HG03135 (cell line): ENCODE data around the gene SCRN2.

Experiments used
- ATAC-seq: cut with Tn5 transposase; IDR thresholded peaks from one replicate; pipeline ENCODE4 v1.9.1; 2021; ENCODE audit warnings: mild to moderate bottlenecking, moderate library complexity; ENCODE audit not compliant: unreplicated experiment

The SCRN2 gene

DNA sequence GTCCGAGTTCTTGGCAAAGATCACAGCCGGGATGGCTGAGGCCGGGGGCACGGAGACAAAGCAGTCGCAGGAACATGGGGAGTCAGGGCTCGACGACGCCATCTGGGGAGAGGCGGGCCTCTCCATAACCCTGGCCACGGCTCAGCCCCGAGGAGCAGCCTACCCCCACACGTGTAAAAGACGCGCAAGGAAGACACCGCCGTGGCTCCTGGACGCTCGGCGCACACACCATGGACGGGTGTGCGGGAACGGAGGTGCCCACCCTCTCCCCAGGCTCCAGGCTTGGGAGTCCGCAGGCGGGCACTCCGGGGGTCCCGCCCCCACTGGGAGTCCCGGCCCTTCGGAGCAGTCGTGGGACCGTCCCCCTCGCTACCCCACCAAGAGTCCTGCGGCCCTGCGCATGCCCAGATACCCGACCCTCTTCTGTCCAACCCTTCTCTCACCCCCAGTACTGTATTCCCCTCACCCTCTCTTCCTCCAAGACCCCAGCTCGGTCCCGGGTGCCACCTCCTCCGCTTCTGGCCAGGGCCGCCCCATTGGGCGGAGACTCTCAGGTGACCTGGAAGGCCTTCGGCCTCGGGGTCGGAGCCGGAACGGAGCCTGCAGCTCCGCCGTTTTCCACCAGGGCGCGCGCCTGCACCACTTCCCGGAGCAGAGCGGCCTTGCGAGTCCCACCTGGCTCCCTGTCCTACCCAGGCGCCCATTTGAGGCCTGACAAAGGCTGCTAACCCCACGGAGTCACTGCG lies at the start of gene SCRN2:
TSS of gene SCRN2 (minus strand) at position 532 of the 746 bp plus-strand sequence. CDS start at position 102, 430 bp downstream.
- ATAC-seq, result peak; percentile 74

- ATAC-seq, result no peak
Observed at GRCh38 chr17:47889734-47890529, 48.9 kb upstream of the SCRN2 start.

DNA sequence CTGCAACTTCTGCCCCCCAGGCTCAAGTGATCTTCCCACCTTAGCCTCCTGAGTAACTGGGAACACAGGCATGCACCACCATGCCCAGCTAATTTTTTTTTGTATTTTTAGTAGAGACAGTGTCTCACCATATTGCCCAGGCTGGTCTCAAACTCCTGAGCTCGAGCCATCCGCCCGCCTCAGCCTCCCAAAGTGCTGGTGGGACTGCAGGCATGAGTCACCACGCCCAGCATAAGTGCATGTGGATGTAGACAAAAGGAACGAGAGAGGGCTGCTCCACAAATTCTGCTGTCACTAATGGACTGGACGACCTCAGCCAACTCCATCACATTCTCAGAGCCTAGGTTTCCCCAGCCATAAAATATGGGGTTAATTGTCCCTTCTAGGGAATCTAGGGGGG lies 47.2 kb upstream of the SCRN2 start:
- ATAC-seq, result no peak

DNA sequence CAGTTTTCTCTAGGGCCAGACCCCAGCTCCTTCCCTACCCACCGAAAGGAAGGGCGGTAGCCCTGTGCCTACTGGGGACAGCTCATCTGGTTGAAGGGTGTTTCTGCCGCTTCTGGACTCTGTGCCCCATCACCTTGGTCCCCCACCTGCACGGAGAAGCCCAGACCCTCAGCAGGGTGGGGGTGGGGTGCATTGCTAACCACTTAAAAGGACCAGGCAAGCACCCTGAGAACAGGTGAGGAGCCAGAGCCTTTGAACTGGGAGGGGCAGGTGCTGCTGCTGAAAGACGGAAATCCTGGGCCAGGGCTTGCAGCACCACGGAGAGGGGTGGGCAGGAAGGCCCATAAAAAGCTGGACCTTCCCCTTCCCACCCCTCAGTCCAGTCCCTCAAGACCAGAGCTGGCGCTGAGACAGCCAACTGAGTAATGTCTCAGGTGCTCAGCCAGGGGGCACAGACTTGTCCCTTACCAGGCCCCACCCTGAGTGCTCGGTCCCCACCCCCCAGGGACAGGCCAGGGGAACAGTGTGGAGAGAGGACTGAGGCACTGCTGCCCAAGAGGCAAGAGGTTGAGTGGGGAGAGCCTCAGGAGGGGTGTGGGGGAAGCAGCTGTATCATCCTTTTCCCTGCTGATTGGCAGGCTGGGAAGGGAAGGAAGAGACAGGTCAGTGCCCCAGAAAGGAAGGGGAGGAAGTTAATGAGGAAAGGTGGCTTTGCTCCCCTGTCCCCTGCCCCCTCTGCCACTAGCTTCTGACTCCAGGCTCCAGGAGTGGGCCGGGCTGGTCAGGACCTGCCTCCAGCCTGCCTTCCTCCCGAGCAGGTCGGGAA lies 44.0 kb upstream of the SCRN2 start:
- ATAC-seq, result no peak

- no peak for ATAC-seq
Observed at GRCh38 chr17:47884427-47884740, 43.3 kb upstream of the SCRN2 start.

- ATAC-seq, result no peak
Observed at GRCh38 chr17:47883589-47884426, 42.7 kb upstream of the SCRN2 start.

- no peak for ATAC-seq
Observed at GRCh38 chr17:47882695-47883588, 41.9 kb upstream of the SCRN2 start.

- ATAC-seq, result no peak
Observed at GRCh38 chr17:47882247-47882646, 41.2 kb upstream of the SCRN2 start.

GRCh38 chr17:47879776-47880454 lies 38.8 kb upstream of the SCRN2 start:
- ATAC-seq, result no peak

GRCh38 chr17:47879028-47879585 lies 38.0 kb upstream of the SCRN2 start:
- ATAC-seq, result no peak

DNA sequence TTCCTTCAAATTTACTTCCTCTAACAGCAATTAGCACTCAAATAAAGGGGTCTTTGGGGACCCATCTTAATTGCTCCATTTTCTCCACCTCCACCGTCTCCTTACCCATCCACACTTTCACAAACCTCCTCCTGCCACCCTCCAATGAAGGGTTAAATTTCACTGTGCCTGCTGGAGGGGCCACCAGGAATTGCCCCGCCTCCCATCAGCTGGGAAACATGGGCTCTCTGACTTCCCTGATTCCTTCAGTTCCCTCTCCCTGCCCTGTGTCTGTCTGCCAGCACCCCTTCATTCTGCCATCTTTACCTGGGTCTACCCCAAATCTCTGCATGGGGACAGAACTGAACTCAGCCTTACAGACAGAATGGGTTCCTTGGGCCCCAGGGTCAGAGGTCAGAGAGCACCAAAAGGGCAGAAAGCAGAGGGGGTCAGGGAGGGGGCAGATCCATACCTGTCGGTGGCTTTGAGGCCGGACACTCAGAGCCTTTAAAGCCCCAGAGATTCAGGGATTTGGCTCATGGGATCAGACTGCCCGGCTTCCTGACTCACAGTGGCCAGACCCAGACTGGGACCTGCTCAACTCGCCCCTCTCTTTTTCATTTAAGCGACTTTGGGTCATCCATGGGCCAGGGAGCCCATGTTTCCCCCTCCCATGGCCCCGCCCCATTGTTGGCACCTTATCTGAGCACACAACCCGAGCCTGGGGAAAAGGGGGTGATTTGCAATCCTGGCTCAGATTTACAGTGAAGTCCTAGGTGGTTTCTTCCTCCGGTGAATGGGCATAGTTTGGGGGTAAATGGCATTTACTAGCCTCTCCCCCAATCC lies 37.3 kb upstream of the SCRN2 start:
- ATAC-seq, result no peak

- no peak for ATAC-seq
Observed at GRCh38 chr17:47877368-47878034, 36.4 kb upstream of the SCRN2 start.

GRCh38 chr17:47875011-47875985 lies 34.2 kb upstream of the SCRN2 start:
- ATAC-seq, result no peak

DNA sequence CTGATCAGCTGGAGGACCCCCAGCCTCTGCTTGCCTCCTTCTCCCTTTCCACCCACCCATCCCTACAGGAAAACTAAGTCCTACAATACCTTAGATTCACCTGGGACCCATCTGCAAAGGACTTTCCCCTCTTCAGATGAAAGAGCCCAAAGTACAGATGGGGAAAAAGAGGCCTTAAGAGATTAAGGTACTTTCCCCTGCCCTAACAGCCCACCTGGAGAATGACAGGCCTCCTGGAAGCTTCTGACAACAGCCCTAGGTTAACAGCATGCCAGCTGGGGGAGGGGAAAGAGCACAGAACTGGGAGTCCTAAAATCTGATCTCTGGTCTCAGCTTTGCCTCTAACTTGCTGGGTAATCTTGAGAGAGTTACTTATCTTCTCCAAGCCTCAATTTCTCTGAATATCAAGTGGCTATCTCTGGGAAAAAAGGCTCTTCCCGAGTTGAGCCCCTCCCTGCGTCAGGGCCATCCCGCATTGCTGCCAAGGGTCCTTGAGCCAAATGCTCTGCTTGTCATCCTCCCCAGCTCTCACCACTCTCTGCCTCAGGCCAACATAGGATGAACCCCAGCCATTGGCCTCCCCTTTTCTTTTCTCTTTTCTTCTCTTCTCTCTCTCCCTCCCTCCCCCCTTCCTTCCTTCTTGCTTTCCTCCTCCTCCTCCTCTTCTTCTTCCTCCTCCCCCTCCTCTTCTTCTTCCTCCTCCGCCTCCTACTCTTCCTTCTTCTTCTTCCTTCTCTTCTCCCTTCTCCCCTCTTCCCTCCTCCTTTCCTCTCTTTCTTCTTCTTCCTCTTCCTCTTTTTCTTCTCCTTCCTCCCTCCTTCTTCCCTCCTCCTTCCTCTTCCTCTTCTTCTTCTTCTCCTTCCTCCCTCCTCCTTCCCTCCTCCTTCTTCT lies 32.4 kb upstream of the SCRN2 start:
- ATAC-seq, result no peak

GRCh38 chr17:47872651-47873161 lies 31.6 kb upstream of the SCRN2 start:
- no peak for ATAC-seq
